Stimulated activated CD4-positive, alpha-beta T cell treated with anti-CD3 and anti-CD28 coated beads, Interleukin-12 subunit alpha, Interleukin-12 subunit beta, amount 100 ng/mL, for 4 hours (primary cell): ENCODE data around the gene SYNDIG1.
"Not testable (repeated sequence)": the region's sequence is repeated elsewhere in the genome, so short reads cannot be mapped to it uniquely, and the experiment has no call there.

ENCODE experiments used
- DNase-seq: peaks from one replicate; pipeline ENCODE4 v3.0.0-alpha.2; 2020

SYNDIG1 gene

DNA sequence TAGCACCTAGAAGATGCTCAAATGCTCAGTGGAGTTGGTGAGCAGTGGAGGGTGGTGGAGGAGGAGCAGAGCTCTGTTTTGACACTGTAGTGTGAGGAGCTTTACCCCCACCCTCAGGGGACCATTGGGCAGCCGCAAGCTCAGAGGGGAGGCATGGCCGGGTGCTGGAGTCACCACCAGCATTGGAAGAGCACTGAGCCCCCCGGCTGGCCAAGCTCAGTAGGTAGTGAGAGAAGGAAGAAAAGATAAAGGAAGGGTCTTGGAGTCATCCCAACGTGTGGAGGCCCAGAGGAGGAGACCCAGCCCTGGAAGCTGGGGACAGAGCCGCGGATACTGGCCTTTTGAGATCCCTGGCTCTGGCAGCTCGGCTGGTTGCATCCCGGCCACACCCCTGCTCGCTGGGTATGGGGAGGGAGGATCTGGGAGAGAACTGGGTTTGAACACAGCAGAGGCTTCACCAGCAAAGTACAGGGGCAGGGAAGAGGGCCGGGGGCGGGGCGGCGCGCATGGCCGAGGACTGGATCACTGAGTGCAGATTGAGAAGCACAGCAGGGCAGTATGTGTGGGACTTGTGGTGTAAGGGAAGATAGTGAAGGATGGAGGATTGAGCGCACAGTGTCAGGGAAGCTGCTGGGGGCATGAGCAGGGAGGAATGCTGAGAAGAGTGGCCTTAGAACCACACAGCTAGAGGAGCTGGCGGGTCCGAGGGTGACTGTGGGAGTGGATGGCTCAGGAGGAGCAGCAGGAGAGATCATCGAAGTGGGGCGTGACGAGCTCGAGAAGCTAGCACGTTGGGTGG is 24.4 kb downstream of the SYNDIG1 start:
- DNase-seq: no peak

GRCh38 chr20:24494460-24494920 is 25.1 kb downstream of the SYNDIG1 start:
- no peak for DNase-seq

- DNase-seq: no peak
Measured at GRCh38 chr20:24495266-24495665, 25.8 kb downstream of the SYNDIG1 start.

- DNase-seq: no peak
Measured at GRCh38 chr20:24497851-24498250, 28.4 kb downstream of the SYNDIG1 start.

DNA sequence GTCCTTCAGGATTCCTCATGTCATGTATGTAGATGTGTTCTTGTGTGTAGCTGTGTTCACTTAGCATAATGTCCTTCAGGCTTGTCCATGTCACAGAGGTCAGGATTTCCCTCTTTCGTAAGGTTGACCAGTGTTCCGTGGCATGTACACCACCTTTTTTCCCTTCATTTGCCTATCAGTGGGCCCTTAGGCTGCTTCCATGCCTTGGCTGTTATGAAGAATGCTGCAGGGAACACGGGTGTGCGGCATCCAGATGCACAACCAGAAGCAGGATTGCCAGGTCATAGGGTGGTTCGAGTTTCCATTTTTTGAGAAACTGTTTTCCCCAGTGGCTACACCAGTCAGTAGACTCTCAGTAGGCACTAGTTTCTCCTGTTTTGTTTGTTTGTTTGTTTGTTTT is 29.2 kb downstream of the SYNDIG1 start:
- no peak for DNase-seq

GRCh38 chr20:24499472-24499871 is 30.0 kb downstream of the SYNDIG1 start:
- no peak for DNase-seq

DNA sequence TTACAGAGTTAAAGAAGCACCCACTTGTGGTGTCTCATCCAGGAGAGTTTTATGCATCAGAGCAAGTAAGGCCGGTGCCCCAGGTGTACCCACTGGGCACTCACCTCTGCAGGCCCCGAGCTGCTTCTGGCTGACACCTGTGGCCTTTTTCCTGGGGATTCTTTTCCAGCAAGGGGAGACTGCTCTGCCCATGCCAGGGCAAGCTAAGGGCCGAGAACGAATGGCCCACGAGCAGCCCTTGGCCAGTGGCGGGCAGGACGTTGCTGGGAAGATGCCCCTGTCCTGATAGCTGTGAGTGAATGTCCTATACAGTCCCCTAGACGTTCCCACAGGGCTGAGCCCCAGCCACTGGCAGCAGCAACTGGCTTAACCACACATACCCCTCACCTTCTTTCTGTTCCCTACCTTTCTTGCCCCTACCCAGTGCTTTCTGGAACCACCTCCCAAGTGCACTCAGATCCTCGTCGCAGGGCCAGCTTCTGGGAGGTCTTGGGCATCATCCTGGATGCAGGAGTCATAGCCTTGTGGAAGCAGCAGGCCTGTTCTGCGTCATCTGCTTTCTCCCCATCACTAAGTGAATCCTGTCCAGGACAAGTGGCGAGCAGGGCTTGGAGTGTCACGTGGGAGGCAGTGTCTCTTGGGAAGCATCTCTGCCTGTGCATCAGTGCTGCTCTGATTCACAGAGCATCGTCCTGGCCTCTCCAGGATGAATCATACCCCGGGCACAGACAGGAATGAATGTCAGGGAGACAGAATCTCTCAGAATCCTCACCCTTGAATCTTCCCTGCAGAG is 32.5 kb downstream of the SYNDIG1 start:
- no peak for DNase-seq

- no peak for DNase-seq
Measured at GRCh38 chr20:24502661-24503060, 33.2 kb downstream of the SYNDIG1 start.

GRCh38 chr20:24503352-24503931 is 34.0 kb downstream of the SYNDIG1 start:
- DNase-seq: no peak

DNA sequence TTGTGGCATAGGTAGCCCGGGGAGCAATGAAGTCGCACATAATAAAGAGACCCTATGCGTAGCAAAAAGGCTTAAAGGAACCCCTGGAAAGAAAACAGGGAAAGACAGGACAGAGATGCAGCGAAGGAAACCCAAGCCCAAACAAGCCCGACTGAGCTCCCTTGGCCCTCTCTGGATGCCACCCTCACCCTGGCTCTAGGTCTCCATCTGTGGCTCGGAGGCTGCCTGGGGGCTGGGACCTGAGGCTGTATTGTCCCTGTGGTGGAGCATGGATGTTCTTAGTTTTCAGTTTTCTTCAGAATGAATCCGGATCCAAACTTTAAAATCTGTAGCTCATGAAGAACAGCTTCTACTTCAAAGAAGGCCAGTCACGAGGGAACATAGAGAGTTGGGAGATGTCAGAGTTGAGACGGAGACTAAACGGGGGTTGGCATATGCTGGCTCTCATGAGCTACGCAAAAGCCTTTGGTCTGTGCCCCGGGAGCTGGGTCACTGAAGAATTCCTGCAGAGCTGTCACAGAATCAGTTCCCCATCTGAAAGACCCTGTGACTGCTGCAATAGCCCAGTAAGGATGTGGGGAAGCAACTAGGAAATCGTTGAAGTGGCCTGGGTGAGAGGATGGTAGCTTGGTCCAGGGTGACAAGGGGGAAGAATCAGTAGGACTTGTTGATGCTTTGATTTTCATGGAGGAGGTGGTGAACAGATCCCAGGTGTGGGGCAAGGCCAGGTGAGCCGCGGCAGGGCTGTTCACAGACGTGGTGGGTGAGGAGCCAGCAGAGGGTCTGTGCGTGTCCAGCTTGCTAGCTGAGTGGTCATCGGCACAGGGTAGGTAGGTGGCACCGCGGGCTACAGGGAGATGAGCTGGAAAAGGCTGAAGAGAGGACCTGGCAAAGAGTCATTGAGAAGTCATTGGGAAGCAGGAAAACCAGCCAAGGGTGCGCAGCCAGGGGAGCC is 35.2 kb downstream of the SYNDIG1 start:
- no peak for DNase-seq

DNA sequence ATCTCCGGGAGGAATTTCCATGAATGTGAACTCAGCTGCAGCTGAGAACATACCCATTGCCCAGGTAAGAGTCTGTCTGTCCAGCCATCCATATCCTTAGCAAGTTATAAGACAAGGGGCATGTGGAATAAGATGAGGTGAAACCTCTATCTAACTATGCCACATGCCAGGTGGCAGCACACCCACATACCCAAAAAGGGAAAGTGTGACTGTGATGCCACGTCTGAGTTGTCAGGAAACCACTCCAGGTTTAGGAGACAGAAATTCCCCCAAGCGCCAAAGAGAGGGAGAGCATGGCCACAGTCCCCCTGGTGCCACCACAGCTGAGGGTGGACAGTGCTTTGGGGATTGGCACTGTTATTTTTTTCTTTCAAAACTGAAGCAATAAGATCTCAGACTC is 36.7 kb downstream of the SYNDIG1 start:
- no peak for DNase-seq

DNA sequence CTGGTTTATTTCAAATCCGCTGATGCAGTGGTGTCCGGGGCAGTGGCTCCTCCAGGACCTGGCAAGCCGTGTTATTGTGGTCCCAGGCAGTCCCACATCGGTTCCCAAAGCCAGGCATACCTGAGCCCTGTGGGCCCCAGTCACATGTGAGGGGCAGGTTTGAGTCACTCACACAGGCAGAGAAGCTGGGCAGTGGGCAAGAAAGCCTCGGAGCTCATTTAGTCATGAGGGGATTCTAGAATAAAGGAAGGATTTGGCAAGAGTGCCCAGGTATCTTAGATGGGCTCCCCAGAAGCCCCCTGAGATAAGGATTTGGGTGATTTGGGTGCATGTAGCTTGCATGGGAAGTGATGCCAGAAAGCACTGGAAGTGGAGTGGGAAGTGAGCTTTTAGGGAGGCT is 37.3 kb downstream of the SYNDIG1 start:
- no peak for DNase-seq

DNA sequence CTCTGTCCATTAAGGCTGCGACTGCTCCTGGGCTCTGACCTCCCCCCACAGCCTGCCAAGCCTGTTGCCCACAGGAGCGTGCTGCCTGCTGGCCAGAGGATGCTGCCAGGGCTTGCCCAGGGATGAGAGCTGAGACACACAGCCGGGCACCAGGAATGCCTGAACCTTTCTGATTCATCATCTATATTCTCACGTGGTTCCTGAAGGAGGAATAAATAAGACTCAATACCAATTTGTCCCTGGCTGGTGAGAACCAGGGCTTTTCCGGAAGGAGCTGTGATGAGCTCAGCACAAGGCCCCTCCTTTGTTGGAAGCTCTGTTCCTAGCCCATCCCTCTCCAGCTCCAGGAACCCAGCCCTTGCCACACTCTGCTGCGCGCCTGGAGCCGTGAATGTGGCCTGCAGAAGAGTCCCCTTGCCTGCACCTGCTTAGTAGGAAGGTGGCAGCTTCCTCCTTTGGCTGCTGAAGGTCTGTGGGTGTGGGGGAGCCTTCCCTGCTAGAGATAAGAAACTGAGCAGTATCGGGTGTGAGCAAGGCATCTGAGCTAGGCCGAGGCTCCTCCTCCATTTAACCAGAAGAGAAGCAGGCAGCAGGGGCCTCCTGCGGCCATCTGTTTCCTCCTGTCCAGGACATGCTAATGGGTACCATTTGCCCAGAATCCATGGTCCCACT is 37.9 kb downstream of the SYNDIG1 start:
- DNase-seq: no peak

DNA sequence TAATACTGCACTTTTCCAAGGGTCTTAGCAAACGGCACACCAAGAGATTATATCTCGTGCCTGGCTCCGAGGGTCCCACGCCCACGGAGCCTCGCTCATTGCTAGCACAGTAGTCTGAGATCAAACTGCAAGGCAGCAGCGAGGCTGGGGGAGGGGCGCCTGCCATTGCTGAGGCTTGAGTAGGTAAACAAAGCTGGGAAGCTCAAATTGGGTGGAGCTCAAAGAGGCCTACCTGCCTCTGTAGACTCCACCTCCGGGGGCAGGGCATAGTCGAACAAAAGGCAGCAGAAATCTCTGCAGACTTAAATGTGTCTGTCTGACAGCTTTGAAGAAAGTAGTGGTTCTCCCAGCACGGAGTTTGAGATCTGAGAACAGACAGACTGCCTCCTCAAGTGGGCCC is 43.0 kb downstream of the SYNDIG1 start:
- DNase-seq: not testable (repeated sequence)

- no peak for DNase-seq
Measured at GRCh38 chr20:24518515-24518914, 49.1 kb downstream of the SYNDIG1 start.

DNA sequence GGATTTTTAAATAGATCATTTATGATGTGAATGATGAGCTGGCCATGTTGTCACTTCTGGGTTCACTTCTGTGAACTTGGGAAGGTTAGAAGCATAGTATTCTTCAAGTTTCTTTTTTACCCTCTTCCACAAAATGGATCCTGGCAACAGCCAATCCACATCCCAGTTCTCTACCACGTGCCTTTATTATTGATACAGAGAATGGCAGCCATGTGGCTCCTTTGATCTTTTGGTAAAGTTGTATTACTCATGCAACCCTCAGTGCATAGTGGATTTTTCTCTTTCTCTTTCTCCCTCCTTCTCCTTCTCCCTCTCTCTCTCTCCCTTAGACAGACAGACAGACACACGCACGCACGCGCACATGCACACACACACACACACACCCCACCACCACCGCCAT is 50.0 kb downstream of the SYNDIG1 start:
- no peak for DNase-seq

DNA sequence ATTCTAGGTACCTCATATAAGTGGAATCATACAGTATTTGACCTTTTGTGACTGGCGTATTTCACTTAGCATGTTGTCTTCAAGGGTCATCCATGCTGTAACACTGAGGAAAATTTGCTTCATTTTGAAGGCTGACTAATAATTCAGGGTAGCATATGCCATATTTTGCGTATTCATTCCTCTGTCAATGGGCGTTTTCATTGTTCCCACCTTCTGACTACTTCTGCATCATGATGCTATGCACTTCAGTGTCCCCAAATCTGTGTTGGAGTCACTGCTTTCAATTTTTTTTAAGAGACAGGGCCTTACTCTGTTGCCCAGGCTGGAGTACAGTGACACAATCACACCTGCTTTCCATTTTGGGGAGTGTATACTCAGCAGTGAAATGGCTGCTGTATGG is 51.6 kb downstream of the SYNDIG1 start:
- no peak for DNase-seq

DNA sequence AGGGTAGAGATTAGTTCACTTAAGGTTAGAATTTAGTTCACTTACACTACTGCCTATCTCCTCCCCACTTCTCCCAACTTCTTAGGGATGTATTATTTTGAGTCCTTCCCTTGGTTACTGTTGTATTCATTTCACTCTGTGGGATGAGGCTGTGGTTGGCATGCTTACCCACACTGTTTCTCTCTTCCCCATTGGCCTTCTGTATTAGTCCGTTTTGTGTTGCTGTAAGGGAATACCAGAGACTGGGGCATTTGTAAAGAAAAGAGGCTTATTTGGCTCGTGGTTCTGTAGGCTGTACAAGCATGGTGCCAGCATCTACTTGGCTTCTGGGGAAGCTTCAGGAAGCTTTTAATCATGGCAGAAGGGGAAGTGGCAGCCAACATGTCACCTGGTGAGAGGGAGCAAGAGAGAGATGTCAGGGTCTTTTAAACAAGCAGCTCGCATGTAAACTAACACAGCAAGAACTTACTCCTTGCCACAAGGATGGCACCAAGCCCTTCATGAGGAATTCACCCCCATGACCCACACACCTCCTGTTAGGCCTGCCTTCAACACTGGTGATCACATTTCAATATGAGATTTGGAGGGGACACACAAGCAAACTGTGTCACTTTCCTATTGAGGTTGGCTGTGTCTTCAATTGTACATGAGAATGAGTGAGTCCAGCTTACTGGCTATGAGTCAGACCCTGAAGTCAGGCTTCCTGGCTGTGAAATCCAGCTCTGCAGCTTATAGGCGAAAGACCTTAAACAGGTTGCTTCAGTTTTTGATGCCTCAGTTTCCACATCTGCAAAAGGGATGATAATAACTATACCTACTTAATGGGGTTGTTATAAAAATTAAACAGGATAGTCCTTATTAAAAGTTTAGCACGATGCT is 53.3 kb downstream of the SYNDIG1 start:
- DNase-seq: no peak

DNA sequence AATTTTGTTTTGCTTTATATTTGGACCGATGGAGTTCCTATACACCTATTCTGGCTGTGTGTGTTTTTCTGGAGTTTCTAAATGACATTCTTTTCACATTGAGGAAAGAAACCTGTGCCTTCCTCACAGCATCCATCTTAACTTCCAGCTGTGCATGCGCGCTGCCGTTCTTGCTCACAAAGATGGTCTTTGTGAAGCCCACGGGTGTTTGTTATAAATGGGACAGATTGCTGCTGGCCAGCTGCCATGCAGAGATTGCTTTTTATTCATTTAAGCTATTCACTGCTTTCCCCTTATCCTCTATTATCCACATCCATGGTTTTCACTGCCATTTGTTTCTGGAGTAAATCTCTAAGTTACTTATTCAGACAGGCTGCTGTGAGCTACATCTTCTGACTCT is 54.2 kb downstream of the SYNDIG1 start:
- DNase-seq: no peak

DNA sequence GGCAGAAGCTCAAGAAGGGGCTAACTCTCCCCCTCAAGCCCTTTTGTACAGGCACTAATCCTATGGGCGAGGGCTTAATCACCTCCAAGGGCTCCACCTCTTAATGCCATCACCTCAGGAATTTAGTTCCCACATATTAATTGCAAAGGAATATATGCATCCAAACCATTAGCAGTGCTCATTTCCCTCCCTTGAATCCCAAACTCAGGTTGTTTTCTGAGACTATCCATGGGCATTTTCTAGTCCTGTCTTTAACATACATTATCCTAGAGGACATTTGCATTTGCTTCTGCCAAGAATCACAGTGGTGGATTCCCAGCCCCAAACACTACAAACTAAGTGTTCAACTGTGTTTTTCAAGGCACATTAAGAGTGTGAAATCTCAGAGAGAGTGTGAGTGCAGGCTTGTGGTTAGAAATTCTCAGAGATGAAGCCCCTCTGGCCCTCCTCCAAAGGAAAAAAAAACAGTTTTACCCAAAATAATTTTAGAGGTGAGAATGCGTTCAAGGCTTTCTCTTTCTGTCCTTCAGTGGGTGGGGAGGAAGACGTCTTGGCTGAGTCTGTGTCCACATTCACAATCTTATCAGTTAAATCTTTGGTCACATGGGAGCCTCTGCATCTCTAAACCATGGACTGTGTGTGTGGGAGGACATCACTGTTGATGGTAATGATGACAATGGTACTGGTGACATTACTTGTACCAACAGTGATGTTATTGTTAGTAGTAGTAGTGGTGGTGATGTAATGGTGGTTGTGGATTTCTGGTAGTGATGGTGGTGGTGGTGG is 59.3 kb downstream of the SYNDIG1 start:
- no peak for DNase-seq
